GM21576 (cell line): ENCODE results near the gene PC.
"Not testable (repeated sequence)": the region's sequence is repeated elsewhere in the genome, so short reads cannot be mapped to it uniquely, and the experiment has no call there.

ENCODE experiments used
- ATAC-seq: cut with Tn5 transposase; IDR thresholded peaks from one replicate; pipeline ENCODE4 v1.9.1; 2021; ENCODE audit warnings: mild to moderate bottlenecking, moderate library complexity; ENCODE audit not compliant: unreplicated experiment

PC gene, protein sequence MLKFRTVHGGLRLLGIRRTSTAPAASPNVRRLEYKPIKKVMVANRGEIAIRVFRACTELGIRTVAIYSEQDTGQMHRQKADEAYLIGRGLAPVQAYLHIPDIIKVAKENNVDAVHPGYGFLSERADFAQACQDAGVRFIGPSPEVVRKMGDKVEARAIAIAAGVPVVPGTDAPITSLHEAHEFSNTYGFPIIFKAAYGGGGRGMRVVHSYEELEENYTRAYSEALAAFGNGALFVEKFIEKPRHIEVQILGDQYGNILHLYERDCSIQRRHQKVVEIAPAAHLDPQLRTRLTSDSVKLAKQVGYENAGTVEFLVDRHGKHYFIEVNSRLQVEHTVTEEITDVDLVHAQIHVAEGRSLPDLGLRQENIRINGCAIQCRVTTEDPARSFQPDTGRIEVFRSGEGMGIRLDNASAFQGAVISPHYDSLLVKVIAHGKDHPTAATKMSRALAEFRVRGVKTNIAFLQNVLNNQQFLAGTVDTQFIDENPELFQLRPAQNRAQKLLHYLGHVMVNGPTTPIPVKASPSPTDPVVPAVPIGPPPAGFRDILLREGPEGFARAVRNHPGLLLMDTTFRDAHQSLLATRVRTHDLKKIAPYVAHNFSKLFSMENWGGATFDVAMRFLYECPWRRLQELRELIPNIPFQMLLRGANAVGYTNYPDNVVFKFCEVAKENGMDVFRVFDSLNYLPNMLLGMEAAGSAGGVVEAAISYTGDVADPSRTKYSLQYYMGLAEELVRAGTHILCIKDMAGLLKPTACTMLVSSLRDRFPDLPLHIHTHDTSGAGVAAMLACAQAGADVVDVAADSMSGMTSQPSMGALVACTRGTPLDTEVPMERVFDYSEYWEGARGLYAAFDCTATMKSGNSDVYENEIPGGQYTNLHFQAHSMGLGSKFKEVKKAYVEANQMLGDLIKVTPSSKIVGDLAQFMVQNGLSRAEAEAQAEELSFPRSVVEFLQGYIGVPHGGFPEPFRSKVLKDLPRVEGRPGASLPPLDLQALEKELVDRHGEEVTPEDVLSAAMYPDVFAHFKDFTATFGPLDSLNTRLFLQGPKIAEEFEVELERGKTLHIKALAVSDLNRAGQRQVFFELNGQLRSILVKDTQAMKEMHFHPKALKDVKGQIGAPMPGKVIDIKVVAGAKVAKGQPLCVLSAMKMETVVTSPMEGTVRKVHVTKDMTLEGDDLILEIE

DNA sequence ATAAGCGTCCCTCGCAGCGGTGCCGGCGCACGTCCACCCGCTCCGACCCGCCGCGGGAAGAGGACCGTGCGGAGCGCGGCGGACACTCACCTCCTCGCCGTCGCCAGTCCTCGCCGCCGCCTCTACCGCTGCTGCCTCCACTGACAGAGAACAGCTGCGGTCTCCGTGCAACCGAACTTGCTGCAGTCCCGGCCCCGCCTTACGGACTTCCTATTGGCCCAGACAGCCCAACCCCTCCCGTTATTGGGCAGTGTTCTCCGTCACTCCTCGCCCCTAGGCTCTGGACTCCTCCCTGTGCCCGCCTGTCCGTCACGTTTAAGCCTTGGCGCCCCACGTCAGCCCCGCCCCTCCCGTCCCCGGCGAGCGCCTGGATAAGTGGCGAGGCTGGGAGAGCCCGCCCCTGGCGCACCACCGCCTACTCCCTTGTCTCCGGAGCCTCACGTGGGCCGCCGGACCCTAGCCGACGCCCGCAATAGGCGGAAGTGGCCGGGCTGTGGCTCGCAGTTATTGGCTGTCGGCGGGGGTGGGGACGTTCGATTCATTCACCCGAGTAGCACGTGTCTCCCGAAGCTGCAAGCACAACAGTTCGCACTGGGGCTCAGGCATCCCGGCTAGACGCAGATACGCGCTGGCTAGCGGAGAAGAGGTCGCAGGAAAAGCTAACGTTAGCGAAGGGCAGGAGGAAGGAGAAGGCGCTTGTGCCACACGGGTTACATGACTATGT, at the start of gene PC:
Gene PC, minus strand, starts transcription at position 152 of the 724 bp plus-strand sequence. CDS start 86,224 bp downstream, outside the sequence.
- ATAC-seq = peak; percentile 96

DNA sequence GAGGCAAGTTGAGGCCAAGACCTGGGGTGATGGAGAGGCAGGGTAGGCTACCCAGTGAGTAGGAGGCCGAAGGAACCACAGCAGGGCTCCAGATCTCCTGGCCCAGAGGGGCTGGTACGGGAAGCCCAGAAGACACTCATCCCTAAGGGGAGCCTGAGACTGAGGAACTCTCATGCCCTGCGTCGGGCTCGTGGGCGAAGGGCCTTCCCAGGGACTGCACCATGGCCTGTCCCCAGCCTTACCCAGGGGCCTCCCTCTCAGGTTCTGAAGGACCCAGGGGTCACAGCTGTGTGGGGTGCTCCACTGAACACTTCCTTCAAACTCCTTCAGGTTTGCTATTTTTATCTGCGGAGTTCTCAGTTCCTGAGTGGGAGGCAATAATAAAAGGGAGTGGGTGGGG, 48.9 kb upstream of the PC start:
- no peak for ATAC-seq

DNA sequence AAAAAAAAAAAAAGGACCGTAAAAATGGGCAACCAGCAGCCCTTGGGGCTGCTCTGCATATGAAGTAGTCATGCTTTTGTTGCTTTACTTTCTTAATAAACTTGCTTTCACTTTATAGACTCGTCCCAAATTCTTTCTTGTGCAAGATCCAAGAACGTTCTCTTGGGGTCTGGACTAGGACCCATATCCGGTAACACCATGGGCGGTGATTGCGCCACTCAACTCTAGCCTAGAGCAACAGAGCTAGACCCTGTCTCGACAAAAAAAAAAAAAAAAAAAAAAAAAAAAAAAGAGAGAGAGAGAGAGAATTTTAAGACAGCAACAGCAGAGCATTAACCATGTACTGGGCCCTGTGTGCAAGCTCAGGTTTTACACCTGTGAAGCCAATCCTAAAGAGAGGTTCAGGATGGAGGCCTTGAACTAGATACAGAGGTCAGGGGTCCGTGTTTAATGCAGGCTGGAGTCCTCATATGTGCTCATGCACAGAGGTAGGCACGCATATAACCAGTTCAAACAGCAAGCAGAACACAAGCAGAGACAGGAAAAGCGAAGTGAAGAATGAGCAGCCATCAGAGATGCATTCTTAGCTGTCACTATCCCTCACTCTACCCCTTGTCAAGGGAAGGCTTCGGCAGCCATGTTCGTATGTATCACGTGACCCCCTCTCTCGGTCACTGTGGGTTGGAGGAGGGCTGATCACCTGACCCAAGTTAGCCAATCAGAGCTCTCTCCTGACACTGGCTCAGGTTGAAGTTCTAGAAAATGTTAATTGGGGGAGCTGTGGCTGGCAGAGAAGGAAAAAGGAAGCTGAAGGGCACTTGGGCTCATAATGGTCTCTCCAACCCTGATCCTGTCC, 48.1 kb upstream of the PC start:
- ATAC-seq = no peak

DNA sequence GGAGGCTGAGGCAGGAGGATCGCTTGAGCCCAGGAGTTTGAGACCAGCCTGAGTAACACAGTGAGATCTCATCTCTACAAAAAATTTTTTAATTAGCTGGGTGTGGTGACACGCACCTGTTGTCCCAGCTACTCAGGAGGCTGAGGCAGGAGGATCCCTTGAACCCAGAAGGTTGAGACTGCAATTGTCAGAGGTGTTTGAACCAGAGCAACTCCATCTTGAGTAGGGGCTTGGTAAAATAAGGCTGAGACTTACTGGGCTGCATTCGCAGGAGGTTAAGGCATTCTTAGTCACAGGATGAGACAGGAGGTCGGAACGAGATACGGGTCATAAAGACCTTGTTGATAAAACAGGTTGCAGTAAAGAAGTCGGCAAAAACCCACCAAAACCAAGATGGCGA, 47.0 kb upstream of the PC start:
- ATAC-seq = not testable (repeated sequence)

DNA sequence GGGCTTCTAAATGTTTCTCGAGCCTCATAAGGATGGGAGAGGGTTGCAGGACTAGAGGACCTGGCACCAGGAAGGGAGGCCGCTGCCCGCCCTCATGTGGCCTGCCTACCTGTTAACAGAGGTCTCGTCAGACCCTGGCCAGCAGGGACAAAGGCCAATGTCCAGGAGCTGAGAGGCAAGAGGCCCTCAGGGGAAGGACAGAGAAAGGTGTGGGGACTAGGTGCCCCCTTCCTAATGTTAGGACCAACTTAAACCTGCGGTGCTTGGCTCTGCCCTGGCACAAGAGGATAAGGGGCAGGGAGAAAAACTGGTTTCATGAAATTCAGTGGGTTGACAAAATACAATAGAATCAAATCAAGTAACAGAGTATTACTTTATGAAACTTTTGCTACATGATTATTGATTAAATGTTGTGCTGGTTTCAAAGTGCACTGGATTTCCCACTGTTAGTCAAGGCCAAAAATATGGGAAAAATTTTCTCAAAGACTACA, 44.8 kb upstream of the PC start:
- no peak for ATAC-seq

DNA sequence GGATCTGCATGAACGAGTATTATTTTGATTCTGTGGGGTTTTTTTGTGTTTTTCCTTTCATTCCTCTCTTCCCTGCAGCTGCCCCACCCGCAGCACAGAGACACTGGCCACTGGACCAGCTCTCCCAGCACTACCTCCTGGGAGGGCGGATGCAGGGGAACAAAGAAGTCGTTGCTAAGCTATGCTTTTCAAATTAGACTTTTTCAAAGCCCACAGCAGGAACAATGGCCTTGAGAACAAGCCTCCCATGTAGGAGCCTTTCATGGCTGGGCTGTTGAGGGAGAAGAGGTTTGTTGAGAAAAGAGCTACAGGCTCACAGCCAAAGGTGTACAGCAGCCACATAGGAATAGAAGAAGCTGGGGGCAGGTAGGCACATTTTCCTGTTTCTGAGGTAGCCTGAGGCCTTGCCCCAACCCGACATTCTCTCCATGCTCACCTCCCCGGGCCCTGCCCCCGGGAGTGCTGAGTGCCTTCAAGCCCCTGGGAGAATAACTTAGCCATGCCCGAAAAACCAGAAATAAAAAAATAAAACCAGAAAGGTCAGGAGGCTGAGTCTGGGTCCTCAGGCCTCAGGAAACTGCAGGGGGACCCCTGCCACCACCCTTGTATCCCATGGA, 44.2 kb upstream of the PC start:
- no peak for ATAC-seq

DNA sequence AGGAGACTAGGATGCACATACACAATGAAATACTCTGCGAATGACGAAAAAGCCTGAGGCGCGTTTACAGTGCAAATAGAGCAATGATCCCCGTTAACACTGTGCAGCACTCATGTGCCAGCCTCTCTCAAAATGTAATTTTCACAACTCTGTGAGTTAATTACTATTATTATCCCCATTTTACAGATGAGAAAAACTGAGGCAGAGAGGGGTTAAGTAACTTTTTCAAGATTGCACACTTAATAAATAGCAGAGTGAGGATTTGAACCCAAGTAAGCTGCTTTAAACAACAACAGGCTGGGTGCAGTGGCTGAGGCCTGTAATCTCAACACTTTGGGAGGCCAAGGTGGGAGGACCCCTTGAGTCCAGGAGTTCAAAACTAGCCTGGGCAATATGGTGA, 43.1 kb upstream of the PC start:
- no peak for ATAC-seq

DNA sequence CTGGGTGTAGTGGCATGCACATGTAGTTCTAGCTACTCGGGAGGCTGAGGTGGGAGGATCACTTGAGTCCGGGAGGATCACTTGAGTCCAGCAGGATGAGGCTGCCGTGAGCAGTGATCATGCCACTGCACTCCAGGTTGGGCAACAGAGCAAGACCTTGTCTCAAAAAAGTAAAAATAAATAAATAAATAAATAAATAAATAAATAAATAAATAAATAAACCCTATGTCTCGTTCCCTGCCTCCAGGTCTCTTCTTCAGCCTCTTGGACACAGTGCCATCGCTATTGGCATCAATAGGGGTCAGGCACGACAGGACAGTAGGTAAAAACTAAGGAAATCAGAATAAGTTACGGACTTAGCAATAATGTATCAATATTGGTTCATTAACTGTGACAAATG, 41.4 kb upstream of the PC start:
- no peak for ATAC-seq

DNA sequence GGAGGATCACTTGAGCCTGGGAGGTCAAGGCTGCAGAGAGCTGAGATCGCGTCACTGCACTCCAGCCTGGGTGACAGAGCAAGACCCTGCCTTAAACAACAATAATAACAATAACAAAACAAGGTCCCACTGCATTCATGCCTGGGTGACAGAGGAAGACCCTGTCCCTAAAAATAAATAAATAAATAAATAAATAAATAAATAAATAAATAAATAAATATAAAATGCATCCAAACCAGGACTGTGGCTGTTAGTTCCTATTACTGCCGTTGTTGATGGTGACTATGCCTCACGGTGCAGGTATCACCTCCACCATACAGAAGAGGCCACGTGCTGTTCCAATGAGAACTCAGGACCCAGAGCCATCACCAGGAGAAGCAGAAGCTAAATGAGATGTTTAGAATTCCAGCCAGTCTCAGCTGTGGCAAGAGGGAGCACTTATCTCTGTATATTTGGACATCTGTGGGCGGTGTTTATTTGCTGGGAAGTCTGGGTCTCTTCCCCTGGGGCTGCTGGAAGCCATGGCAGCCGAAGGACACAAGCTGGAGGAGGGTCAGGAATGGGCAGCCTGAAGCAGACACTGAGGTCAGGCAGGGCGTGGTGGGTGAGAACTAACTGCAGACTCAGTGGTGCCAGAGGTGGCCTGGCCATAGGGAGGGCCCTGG, 38.6 kb upstream of the PC start:
- ATAC-seq = no peak

DNA sequence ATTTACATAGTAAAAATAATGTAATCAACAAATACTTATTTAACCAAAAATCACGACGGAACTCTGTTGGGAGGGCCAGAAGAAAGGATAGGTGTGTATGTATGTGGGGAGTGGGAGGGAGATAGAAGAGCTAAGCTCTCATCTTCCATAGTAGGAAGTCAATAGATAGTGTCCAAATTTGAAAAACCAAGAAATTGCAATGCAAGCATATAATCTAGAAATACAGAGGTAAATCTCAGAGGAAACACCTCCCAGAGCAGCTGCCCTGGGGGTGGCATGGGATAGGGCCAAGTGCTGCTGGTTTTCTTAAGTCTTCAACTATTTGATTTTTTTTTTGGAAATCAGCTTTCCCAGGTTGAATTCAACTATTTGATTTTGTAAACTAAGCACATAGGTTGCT, 33.9 kb upstream of the PC start:
- no peak for ATAC-seq

DNA sequence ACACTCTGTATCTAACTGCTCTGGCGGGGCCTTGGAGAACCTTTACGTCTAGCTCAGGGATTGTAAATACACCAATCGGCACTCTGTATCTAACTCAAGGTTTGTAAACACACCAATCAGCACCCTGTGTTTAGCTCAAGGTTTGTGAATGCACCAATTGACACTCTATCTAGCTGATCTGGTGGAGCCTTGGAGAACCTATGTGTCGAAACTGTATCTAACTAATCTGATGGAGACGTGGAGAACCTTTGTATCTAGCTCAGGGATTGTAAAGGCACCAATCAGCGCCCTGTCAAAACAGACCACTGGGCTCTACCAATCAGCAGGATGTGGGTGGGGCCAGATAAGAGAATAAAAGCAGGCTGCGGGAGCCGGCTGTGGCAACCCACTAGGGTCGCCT, 31.2 kb upstream of the PC start:
- ATAC-seq = not testable (repeated sequence)

DNA sequence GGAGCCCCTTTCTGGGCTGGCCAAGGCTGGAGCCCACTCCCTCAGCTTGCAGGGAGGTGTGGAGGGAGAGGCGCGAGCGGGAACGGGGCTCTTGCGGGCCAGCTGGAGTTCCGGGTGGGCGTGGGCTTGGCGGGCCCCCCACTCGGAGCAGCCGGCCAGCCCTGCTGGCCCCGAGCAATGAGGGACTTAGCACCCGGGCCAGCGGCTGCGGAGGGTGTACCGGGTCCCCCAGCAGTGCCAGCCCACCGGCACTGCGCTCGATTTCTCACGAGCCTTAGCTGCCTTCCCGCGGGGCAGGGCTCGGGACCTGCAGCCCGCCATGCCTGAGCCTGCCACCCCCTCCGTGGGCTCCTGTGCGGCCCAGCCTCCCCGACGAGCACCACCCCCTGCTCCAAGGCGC, 30.6 kb upstream of the PC start:
- not testable (repeated sequence) for ATAC-seq

DNA sequence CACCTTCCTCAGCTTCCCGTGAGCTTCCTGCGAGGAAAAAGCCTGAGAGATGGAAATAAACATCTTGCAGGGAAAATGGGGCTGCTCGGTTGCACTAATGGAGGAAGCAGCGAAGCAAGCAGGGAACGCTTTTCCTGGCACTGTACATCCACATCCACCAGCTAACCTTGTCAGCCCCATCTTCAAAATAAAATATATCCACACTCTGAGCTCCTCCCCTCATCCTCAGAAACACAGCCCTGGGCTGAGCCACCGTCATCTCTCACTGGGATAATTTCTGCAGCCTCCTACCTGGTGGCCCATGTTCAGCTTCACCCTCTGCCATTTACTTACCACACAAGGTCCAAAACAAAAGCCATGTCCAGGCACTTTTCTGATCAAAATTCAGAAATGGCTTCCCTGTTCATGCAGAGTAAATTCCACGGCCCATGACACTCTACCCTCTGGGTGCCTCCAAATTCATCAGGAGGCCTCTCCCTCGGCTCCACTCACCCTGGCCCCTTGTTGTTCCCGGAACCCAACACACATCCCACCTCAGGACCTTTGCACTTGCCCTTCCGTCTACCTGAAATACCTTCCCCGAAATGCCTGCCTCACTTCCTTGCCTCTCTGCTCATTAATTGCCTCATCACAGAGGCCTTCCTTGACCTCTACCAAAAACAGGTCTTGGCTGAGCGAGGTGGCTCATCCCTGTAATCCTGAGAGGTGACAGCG, 29.9 kb upstream of the PC start:
- ATAC-seq = no peak

DNA sequence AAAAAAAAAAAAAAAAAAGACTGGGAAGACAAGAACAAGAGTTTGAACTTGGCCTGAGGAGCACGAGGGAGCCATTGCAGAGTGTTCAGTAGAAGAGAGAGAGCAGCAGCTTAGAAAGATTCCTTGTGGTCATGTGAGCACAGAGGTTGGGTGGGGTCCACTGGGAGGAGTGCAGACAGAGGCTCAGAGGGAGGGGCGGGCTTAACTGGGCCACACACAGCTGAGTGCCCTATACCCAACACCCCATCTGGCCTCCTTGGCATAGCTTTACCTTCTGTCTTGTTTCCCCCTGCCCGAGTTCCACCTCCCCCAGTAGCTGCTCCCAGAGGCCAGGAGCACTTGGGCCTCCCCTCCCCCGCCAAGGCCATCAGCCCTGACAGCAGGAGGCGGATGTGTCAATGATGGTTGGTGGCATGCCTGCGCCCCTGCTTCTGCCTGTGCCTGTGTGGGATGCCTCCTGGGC, 29.0 kb upstream of the PC start:
- no peak for ATAC-seq

DNA sequence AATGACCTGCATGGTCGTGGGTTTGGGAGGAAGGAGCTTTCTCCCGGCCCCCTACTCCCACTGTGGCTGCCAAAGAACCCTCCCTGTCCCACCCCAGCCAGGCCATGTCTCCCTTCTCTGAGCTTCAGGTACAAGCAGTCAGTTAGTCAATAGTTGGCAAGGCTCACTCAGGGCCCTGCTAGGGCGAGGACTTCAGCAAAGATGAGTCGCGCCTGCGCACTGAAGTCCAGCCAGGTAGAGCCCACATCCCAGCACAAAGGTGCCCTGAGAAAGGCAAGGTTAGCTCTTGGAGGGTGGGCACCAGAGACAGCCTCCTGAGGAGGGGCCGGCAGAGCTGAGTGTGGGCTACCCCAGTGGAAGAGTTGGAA, 28.0 kb upstream of the PC start:
- no peak for ATAC-seq

DNA sequence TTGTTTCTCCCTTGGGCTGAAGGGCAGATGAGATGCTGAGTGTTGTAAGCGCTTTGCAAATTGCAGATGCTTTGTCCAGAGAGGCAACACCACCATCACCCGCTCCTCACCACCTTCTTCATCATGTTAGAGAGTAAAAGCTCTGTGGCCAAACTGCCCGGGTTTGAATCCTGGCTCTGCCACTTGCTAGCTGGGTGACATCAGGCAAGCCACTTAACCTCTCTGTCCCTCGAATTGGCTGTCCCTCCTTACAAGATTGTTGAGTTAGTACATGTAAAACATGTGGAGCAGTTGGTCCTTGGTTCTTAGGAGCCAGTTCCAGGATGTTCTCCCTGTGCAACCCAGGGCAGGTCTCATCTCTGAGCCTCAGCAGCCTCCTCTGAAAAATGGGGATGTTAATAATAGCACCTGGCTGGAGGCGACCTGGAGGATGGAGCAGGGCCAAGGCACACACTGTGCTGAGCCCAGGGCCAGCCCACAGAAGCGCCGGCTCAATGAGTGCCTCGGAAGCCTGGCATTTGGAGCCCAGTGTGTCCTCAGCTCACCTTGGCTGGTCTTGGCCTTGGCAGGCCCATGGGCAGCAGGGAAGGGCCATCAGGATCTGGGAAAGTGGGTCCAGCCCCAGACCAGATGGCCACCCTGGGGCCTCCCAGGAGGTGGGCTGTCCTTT, 27.5 kb upstream of the PC start:
- no peak for ATAC-seq

DNA sequence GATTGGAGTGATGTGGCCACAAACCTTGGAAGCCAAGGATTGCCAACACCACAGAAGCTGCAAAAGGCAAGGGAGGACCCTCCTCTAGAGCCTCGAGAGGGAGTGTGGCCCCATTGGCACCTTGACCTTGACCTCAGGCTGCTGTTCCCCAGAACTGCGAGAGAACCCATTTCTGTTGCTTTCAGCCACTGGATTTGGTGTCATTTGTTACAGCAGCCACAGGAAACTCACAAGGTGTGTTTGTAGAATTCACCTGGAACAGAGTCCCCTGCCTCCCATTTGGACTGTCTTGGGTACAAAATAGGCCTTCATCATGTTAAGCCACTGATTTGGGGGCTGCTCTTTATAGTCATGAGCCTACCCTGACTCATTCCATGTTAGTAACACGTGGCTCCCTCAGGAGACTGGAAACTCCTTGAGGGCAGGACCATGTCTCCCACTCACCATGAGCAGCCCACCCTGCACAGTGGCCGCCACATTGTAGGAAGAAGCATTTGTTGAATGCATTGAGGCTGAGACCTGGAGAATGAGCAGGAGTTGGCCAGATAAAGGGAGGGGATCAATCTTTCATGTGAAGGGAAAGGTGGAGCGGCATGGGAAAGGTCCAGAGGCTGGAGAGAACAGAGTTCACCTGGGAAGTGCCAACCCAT, 25.2 kb upstream of the PC start:
- no peak for ATAC-seq
